H1 (cell line): ENCODE data around the gene C15orf61.

ENCODE experiments used
- CBX5 ChIP-seq: fragments of 300-800, 300-1000 bp; sonication (generic); IDR thresholded peaks from 2 replicates; pipeline ENCODE4 v1.7.1; 2016; ENCODE audit warnings: antibody characterized with exemption, low read length, low read depth
- CTCF ChIP-seq, 3 experiments: IDR thresholded peaks; 1 replicate in 2 of 3; 2 replicates in 1 of 3; pipeline versions ENCODE4 v1.5.1 to v1.6.1; 2011; ENCODE audit warnings: low read length in 3 of 3, mild to moderate bottlenecking in 3 of 3, inconsistent platforms in 2 of 3, low read depth in 1 of 3, moderate library complexity in 1 of 3; ENCODE audit not compliant: insufficient read depth in 1 of 3; ENCODE audit errors: control extremely low read depth in 1 of 3
- EP300 ChIP-seq, 2 experiments: IDR thresholded peaks; 1 replicate in 1 of 2; 2 replicates in 1 of 2; pipeline ENCODE4 v1.6.1; 2011 to 2012; ENCODE audit warnings: low read depth in 2 of 2, low read length in 2 of 2, mild to moderate bottlenecking in 2 of 2, borderline replicate concordance in 1 of 2, inconsistent platforms in 1 of 2, moderate library complexity in 1 of 2
- PHF8 ChIP-seq: fragments of 200-600 bp; sonication (generic); conservative IDR thresholded peaks from 2 replicates; pipeline ENCODE4 v1.7.1; 2012; ENCODE audit warnings: low read depth, mild to moderate bottlenecking, inconsistent platforms, low read length, moderate library complexity
- POLR2A ChIP-seq, 2 experiments: IDR thresholded peaks; 1 replicate in 1 of 2; 2 replicates in 1 of 2; pipeline ENCODE4 v1.6.1; 2011; ENCODE audit warnings: low read depth in 2 of 2, low read length in 2 of 2, mild to moderate bottlenecking in 2 of 2; ENCODE audit errors: control extremely low read depth in 1 of 2

- TF ChIP-seq CTCF (IDR thresholded peaks at IDR 0.05; ENCODE audit: control extremely low read depth in 1 of 3, insufficient read depth in 1 of 3, low read depth in 1 of 3, low read length in 3 of 3) (no peak), POLR2A (IDR thresholded peaks at IDR 0.05; ENCODE audit: control extremely low read depth in 1 of 2, low read depth in 2 of 2, low read length in 2 of 2) (no peak), EP300 (IDR thresholded peaks at IDR 0.05; ENCODE audit: borderline replicate concordance in 1 of 2, low read depth in 2 of 2, low read length in 2 of 2) (no peak), PHF8 (no peak), CBX5 (no peak)
Measured at GRCh38 chr15:67547064-67547463, 26.1 kb downstream of the C15orf61 start.
